GM18951 (cell line): ENCODE data around the gene LANCL3.

Source experiments
- POLR2A ChIP-seq: IDR thresholded peaks from 4 replicates; pipeline ENCODE4 v1.6.1; 2011; ENCODE audit warnings: mild to moderate bottlenecking; ENCODE audit not compliant: insufficient read length, insufficient read depth; ENCODE audit errors: extremely low read depth
- in situ Hi-C: fragments of 300-500 bp; cut with MboI; formaldehyde crosslinking; loops from one replicate; pipeline ENCODE4 v1.12.0; 2022; ENCODE audit warnings: low sequenced_read_pairs, mixed read lengths, inconsistent platforms; ENCODE audit not compliant: unreplicated experiment

The LANCL3 gene

GRCh38 chrX:37679888-37680287, 108.4 kb downstream of the LANCL3 start:
- no peak for TF ChIP-seq POLR2A
- in situ Hi-C loops: no loop called here

GRCh38 chrX:37684426-37684825, 113.0 kb downstream of the LANCL3 start:
- in situ Hi-C loops: no loop called here
- TF ChIP-seq POLR2A: no peak

- in situ Hi-C loops: no loop called here
- no peak for TF ChIP-seq POLR2A
Observed at GRCh38 chrX:37684973-37685372, 113.5 kb downstream of the LANCL3 start.

GRCh38 chrX:37685381-37686359, 114.2 kb downstream of the LANCL3 start, which contains the start of gene XK:
XK (plus strand) TSS chrX:37685791; CDS start chrX:37685962, 171 bp downstream.
- in situ Hi-C loops: no loop called here
- TF ChIP-seq POLR2A: no peak

- in situ Hi-C loops: no loop called here
- no peak for TF ChIP-seq POLR2A
Observed at GRCh38 chrX:37686369-37686995, 115.0 kb downstream of the LANCL3 start.

- in situ Hi-C loops: no loop called here
- no peak for TF ChIP-seq POLR2A
Observed at GRCh38 chrX:37686996-37687395, 115.5 kb downstream of the LANCL3 start.

GRCh38 chrX:37690119-37690518, 118.7 kb downstream of the LANCL3 start:
- no peak for TF ChIP-seq POLR2A
- in situ Hi-C loops: no loop called here

- no peak for TF ChIP-seq POLR2A
- in situ Hi-C loops: no loop called here
Observed at GRCh38 chrX:37692918-37693317, 121.5 kb downstream of the LANCL3 start.

- TF ChIP-seq POLR2A: no peak
- in situ Hi-C loops: no loop called here
Observed at GRCh38 chrX:37697169-37697760, 125.8 kb downstream of the LANCL3 start.

- in situ Hi-C loops: no loop called here
- TF ChIP-seq POLR2A: no peak
Observed at GRCh38 chrX:37701588-37701987, 130.1 kb downstream of the LANCL3 start.

- TF ChIP-seq POLR2A: no peak
- in situ Hi-C loops: no loop called here
Observed at GRCh38 chrX:37711991-37712390, 140.5 kb downstream of the LANCL3 start.

- in situ Hi-C loops: no loop called here
- no peak for TF ChIP-seq POLR2A
Observed at GRCh38 chrX:37712458-37712857, 141.0 kb downstream of the LANCL3 start.

GRCh38 chrX:37714479-37714878, 143.0 kb downstream of the LANCL3 start:
- TF ChIP-seq POLR2A: no peak
- in situ Hi-C loops: no loop called here

- in situ Hi-C loops: no loop called here
- no peak for TF ChIP-seq POLR2A
Observed at GRCh38 chrX:37716602-37717001, 145.1 kb downstream of the LANCL3 start.

GRCh38 chrX:37717708-37718107, 146.2 kb downstream of the LANCL3 start:
- no peak for TF ChIP-seq POLR2A
- in situ Hi-C loops: no loop called here
